K562 (cell line): ENCODE results near the gene PKLR. TPM values are rescaled to one million over a fixed set of nuclear protein-coding genes. Genes with fewer than 3 reads are reported as not detected.

Experiments
- MGA ChIP-seq: fragments of 450-650 bp; IDR thresholded peaks from 2 replicates; pipeline ENCODE4 v1.6.1; 2016; ENCODE audit warnings: mild to moderate bottlenecking, moderate library complexity
- NCOA2 ChIP-seq, 2 experiments: fragments of 450-650 bp; IDR thresholded peaks; 2 replicates each; pipeline ENCODE4 v1.6.1; 2018; ENCODE audit warnings: mild to moderate bottlenecking in 2 of 2, moderate library complexity in 1 of 2; ENCODE audit not compliant: partially characterized antibody in 2 of 2
- PRPF4 ChIP-seq: fragments of 200-400 bp; formaldehyde crosslinking; IDR thresholded peaks from one replicate; pipeline ENCODE4 v1.6.1; 2017; ENCODE audit warnings: low read length, low read depth, mild to moderate bottlenecking; ENCODE audit not compliant: insufficient read depth, poor library complexity, severe bottlenecking
- RNF219 ChIP-seq: fragments of 250-450 bp; sonication (Bioruptor Pico); IDR thresholded peaks from 2 replicates; pipeline ENCODE4 v1.5.0; 2022; ENCODE audit warnings: mild to moderate bottlenecking
- SETDB1 ChIP-seq: IDR thresholded peaks from one replicate; pipeline ENCODE4 v1.6.1; 2012; ENCODE audit warnings: low read length, control low read depth, inconsistent platforms
- SNRNP70 ChIP-seq: fragments of 200-400 bp; formaldehyde crosslinking; optimal IDR thresholded peaks from 2 replicates; pipeline ENCODE3; 2017; ENCODE audit warnings: low read depth, low read length
- TCF3 ChIP-seq: sonication (generic); formaldehyde crosslinking; IDR thresholded peaks from 2 replicates; pipeline ENCODE4 v1.4.0; 2020; ENCODE audit warnings: mild to moderate bottlenecking, missing genetic modification reagents
- TCF7L2 ChIP-seq: fragments of 150-350 bp; IDR thresholded peaks from 2 replicates; pipeline ENCODE4 v1.6.1; 2016; ENCODE audit warnings: low read depth, mild to moderate bottlenecking, low read length, moderate library complexity
- TFAP4 ChIP-seq: sonication (generic); formaldehyde crosslinking; IDR thresholded peaks from 2 replicates; pipeline ENCODE4 v1.8.0; 2022; ENCODE audit warnings: missing genetic modification reagents, mild to moderate bottlenecking, moderate library complexity, borderline replicate concordance
- THRAP3 ChIP-seq: fragments of 450-650 bp; IDR thresholded peaks from 2 replicates; pipeline ENCODE4 v1.6.1; 2016; ENCODE audit warnings: mild to moderate bottlenecking, inconsistent platforms, borderline replicate concordance
- ZNF24 ChIP-seq: fragments of 450-650 bp; IDR thresholded peaks from 2 replicates; pipeline ENCODE4 v1.6.1; 2016
- ZNF316 ChIP-seq: fragments of 450-650 bp; IDR thresholded peaks from 2 replicates; pipeline ENCODE4 v1.6.1; 2016
- ZNF561 ChIP-seq: fragments of 450-650 bp; formaldehyde crosslinking; conservative IDR thresholded peaks from 2 replicates; pipeline ENCODE4 v1.4.0; 2020; ENCODE audit warnings: mild to moderate bottlenecking, moderate library complexity
- ZNF586 ChIP-seq: fragments of 450-650 bp; formaldehyde crosslinking; conservative IDR thresholded peaks from 2 replicates; pipeline ENCODE4 v1.4.0; 2020; ENCODE audit warnings: mild to moderate bottlenecking, moderate library complexity
- ZNF707 ChIP-seq: fragments of 250-450 bp; sonication (Bioruptor Pico); conservative IDR thresholded peaks from 2 replicates; pipeline ENCODE4 v1.8.0; 2022; ENCODE audit warnings: inconsistent platforms, mild to moderate bottlenecking, moderate library complexity
- polyA plus RNA-seq, 8 experiments: library from polyadenylated mRNA; depleted of rRNA in 4 of 8; stranded (reverse) in 5 of 8; unstranded in 3 of 8; fragments of >200 nt; fragmentation: Nextera tagmentation in 2 of 8; fragmentation: Illumina TruSeq in 1 of 8; extraction: Ambion mirVana in 2 of 8; extraction: Trizol in 1 of 8; gene quantifications; 2 replicates each; pipeline versions ENCODE4 v1.2.1 to v1.2.3, GENCODE V29; 2011 to 2014; ENCODE audit warnings: inconsistent platforms in 1 of 8, missing spikeins in 1 of 8
- total RNA-seq, 7 experiments: library from RNA; depleted of rRNA in 6 of 7; stranded (reverse); fragments of >200 nt in 6 of 7; fragmentation: Illumina TruSeq in 2 of 7; extraction: Trizol in 2 of 7; gene quantifications; 2 replicates each; pipeline versions ENCODE4 v1.2.1 to v1.2.3, GENCODE V29; 2011 to 2021; ENCODE audit warnings: low replicate concordance in 1 of 7

PKLR gene
- total and polyA plus RNA-seq, 9 of the 15 experiments (the other 6 are each of a cell fraction or from before 2014, with no cell fraction given) = 10.7 to 78.4 (median 38.2) TPM

- TF ChIP-seq PRPF4 (no peak), ZNF586 (peak; percentile 81), ZNF707 (CRISPR knock-in tag) (peak; percentile 75; the same call in 1 of the 2 replicates), TFAP4 (CRISPR knock-in tag) (no peak), ZNF316 (no peak), RNF219 (CRISPR knock-in tag) (peak; percentile 89), SNRNP70 (no peak), ZNF561 (CRISPR knock-in tag) (0 out of 2 replicates have a peak, but pooled peaks have one; percentile 45), NCOA2 (IDR thresholded peaks at IDR 0.05; ENCODE audit: partially characterized antibody in 2 of 2) (no peak), TCF3 (no peak), ZNF24 (no peak), SETDB1 (no peak), THRAP3 (no peak), MGA (no peak), TCF7L2 (no peak)
Measured at GRCh38 chr1:155307247-155307740, 6.1 kb upstream of the PKLR start (continued).
